Measurements from ENCODE around the gene UBE2V1. TPM values are rescaled to one million over a fixed set of nuclear protein-coding genes. Genes with fewer than 3 reads are reported as not detected.

Gene UBE2V1
- total RNA-seq, 1 donor from 2014 or later: 62.5 TPM

DNA sequence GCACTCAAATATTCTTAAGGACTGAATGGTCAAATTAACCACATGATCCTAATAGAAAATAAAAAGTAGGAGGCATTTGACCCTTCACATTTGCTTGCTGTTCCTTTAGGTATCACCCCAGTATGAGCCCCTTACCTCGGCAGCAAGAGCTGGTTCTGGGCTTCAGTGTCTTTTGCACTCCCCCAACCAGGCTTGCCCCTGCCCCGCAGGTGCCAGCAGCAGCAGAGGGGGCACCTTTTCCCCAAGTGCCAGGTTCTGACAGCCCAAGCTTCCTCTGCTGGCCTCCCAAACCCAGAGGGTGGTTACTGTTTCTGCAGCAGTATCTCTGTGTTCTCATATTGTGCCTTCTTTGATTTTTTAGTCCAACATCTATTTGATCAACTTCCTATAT lies 23.2 kb downstream of the UBE2V1 start:
- TF ChIP-seq, protein P1, sequence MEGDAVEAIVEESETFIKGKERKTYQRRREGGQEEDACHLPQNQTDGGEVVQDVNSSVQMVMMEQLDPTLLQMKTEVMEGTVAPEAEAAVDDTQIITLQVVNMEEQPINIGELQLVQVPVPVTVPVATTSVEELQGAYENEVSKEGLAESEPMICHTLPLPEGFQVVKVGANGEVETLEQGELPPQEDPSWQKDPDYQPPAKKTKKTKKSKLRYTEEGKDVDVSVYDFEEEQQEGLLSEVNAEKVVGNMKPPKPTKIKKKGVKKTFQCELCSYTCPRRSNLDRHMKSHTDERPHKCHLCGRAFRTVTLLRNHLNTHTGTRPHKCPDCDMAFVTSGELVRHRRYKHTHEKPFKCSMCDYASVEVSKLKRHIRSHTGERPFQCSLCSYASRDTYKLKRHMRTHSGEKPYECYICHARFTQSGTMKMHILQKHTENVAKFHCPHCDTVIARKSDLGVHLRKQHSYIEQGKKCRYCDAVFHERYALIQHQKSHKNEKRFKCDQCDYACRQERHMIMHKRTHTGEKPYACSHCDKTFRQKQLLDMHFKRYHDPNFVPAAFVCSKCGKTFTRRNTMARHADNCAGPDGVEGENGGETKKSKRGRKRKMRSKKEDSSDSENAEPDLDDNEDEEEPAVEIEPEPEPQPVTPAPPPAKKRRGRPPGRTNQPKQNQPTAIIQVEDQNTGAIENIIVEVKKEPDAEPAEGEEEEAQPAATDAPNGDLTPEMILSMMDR (IDR thresholded peaks at IDR 0.05; ENCODE audit: insufficient read depth, low read length, poor library complexity, severe bottlenecking): no peak
- no peak for DNase-seq (ENCODE audit: low read depth)
- Histone ChIP-seq H3K27me3 (ENCODE audit: control insufficient read depth, insufficient read depth, low read length) (no peaks in the 10 kb centered on the region), H3K4me3 (ENCODE audit: low read depth, low read length) (no peak overlapping the region), H3K36me3 (ENCODE audit: control insufficient read depth, insufficient read depth, low read length) (no peaks in the 10 kb centered on the region)

DNA sequence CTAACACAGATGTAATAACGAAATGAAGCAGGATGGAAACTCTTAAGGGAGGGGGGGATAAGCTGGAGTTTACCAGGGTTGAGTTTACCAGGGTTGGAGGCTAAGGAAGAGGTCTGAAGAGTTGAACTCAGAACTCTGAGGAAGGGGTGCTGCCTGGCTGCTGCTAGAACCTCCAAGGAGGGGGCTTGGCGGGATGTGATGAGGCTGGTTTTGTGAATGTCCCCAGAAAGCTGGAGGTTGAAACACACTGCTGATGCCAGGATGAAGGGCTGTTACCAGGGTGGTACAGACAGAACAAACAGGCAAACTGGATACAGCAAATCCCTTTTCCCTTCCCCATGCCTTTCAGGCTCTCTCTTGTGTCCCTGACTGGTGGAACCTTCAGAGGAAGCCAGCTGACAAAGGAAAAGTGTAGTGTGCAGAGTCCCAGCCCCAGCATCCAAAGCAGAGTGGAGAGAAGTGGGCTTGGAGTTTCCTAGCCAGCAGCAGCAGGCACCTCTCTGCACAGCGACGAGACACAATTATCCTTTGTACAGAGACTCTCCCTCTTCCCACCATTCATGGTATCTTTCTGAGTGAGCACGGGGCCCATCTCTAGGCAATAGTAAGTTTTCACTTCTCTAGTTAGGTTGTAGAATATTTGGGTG lies 23.7 kb downstream of the UBE2V1 start:
- DNase-seq (ENCODE audit: low read depth): no peak
- TF ChIP-seq, protein P1 (IDR thresholded peaks at IDR 0.05; ENCODE audit: insufficient read depth, low read length, poor library complexity, severe bottlenecking): no peak
- no peaks in the 10 kb centered on the region for H3K27me3 ChIP-seq (ENCODE audit: control insufficient read depth, insufficient read depth, low read length)
- no peak overlapping the region for H3K4me3 ChIP-seq (ENCODE audit: low read depth, low read length)
- H3K36me3 ChIP-seq (ENCODE audit: control insufficient read depth, insufficient read depth, low read length): no peaks in the 10 kb centered on the region

DNA sequence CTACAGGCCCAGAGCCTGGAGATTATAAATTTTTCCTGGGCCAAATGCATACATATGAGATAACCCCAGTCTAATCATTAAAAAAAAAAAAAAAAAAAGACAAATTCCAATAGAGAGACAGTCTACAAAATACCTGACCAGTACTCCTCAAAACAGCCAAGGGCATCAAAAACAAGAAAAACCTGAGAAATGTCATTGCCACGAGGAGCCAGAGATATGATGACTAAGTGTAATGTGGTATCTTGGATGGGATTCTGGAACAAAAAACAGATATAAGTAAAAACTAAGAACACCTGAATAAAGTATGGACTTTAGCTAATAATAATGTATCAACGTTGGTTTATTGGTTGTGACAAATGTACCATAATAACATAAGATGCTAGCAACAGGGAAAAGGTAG lies 24.9 kb downstream of the UBE2V1 start:
- no peaks in the 10 kb centered on the region for H3K27me3 ChIP-seq (ENCODE audit: control insufficient read depth, insufficient read depth, low read length)
- H3K36me3 ChIP-seq (ENCODE audit: control insufficient read depth, insufficient read depth, low read length): no peaks in the 10 kb centered on the region
- DNase-seq (ENCODE audit: low read depth): no peak
- no peak overlapping the region for H3K4me3 ChIP-seq (ENCODE audit: low read depth, low read length)
- TF ChIP-seq, protein P1 (IDR thresholded peaks at IDR 0.05; ENCODE audit: insufficient read depth, low read length, poor library complexity, severe bottlenecking): no peak

DNA sequence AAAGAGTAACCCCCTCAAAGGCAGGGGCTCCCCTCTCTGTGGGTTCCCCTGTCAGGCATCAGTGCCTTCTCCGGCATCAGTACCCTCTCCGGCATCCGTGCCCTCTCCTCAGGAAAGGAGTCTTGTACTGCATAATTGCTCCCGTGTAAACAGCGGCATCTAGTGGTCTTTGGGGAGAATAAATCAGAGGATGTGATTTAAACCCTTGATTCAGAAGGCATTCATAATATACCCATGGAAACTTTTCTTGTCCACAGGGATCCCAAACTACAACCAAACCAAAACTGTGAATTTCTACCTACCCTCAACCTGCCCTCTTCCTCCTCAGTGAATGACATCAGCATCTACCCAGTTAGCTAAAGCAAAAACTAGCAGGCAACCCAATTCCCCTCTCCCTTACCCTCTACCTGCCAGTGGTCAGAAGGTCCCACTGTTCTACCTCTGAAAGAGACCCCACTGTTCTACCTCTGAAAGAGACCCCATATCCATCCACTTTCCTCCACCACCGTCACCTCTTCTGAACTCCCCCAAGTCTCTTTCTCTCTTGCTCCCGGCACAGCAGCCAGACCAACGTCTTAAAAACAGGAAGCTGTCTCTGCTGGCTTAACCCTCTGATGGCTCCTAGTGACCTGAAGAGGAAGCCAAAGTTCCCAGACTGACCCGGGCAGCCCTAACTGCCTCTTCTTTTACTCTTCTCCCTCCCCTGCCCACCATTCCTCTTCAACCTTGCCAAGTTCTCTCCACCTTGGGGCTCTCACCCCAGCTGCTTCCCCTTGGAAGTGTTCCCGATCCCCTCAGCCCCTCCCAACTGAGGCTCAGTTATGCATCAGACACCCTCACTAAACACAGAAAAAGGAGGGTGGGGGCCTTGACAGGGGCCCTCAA lies 27.2 kb downstream of the UBE2V1 start:
- peak; percentile 43 for DNase-seq (ENCODE audit: low read depth)
- H3K36me3 ChIP-seq (ENCODE audit: control insufficient read depth, insufficient read depth, low read length): peaks cover 1% of the 10 kb centered on the region
- H3K4me3 ChIP-seq (ENCODE audit: low read depth, low read length): no peak overlapping the region

GRCh38 chr20:50085146-50085480 lies 27.8 kb downstream of the UBE2V1 start:
- TF ChIP-seq, protein P1 (IDR thresholded peaks at IDR 0.05; ENCODE audit: insufficient read depth, low read length, poor library complexity, severe bottlenecking): no peak
- no peaks in the 10 kb centered on the region for H3K27me3 ChIP-seq (ENCODE audit: control insufficient read depth, insufficient read depth, low read length)
- DNase-seq (ENCODE audit: low read depth): no peak
- no peak overlapping the region for H3K4me3 ChIP-seq (ENCODE audit: low read depth, low read length)
- peaks cover 1% of the 10 kb centered on the region for H3K36me3 ChIP-seq (ENCODE audit: control insufficient read depth, insufficient read depth, low read length)

More for the DNA sequence above, 27.2 kb downstream of the UBE2V1 start:
- TF ChIP-seq, protein P1 (IDR thresholded peaks at IDR 0.05; ENCODE audit: insufficient read depth, low read length, poor library complexity, severe bottlenecking): peak; percentile 82
- no peaks in the 10 kb centered on the region for H3K27me3 ChIP-seq (ENCODE audit: control insufficient read depth, insufficient read depth, low read length)

Data from kidney epithelial cell (primary cell).